ENCODE measurements around the gene SYTL4.

SYTL4 gene

GRCh38 chrX:100647095-100647494 lies 84.8 kb downstream of the SYTL4 start:
- DNase-seq = no peak

- DNase-seq = no peak
Observed at GRCh38 chrX:100645106-100645505, 86.8 kb downstream of the SYTL4 start.

GRCh38 chrX:100643956-100644860 lies 87.7 kb downstream of the SYTL4 start, which contains the start of gene SRPX2:
Gene SRPX2, plus strand, starts transcription at chrX:100644199. Its CDS starts 2,124 bp downstream, at chrX:100646323.
- DNase-seq = no peak

GRCh38 chrX:100643212-100643611 lies 88.7 kb downstream of the SYTL4 start:
- no peak for DNase-seq

- DNase-seq = no peak
Observed at GRCh38 chrX:100642290-100642689, 89.6 kb downstream of the SYTL4 start.

GRCh38 chrX:100636321-100636991 lies 95.5 kb downstream of the SYTL4 start, which contains the start of gene TSPAN6:
Gene TSPAN6, minus strand, starts transcription at chrX:100636806. Its CDS starts 112 bp downstream, at chrX:100636694.
- peak; percentile 63 for DNase-seq

- DNase-seq = no peak
Observed at GRCh38 chrX:100635989-100636320, 96.0 kb downstream of the SYTL4 start.

- no peak for DNase-seq
Observed at GRCh38 chrX:100635040-100635439, 96.9 kb downstream of the SYTL4 start.

GRCh38 chrX:100625985-100626491 lies 105.9 kb downstream of the SYTL4 start:
- no peak for DNase-seq
